RWPE1 (cell line): ENCODE data around the gene OR4D1.
A peak's percentile ranks its signal among the peaks of the same experiment; 100 is the strongest.

Experiments used
- CTCF ChIA-PET: fragments of 350-600 bp; sonication (Branson Sonifier 250); formaldehyde crosslinking; extraction: SDS; loops from one replicate; lab custom pipeline; 2021; lab: Yijun Ruan, JAX
- POLR2A ChIA-PET: fragments of 400-600 bp; formaldehyde crosslinking; extraction: SDS; loops from one replicate; lab custom pipeline; 2020; ENCODE audit warnings: antibody characterized with exemption; ENCODE audit not compliant: low non-redundant PET; lab: Yijun Ruan, JAX
- DNase-seq: peaks from one replicate; pipeline ENCODE4 v3.0.0; 2012; ENCODE audit warnings: low spot score
- H3K27ac ChIP-seq: fragments of 450-650 bp; 2 replicates; pipeline ENCODE4 v1.5.1; 2017
- CTCF ChIP-seq: fragments of 450-650 bp; conservative IDR thresholded peaks from 2 replicates; pipeline ENCODE4 v1.5.1; 2017; ENCODE audit warnings: low read depth, mild to moderate bottlenecking

Gene OR4D1

GRCh38 chr17:58195518-58196123, 47.4 kb downstream of the OR4D1 start:
- ChIA-PET POLR2A (no interaction called here), CTCF (interaction anchor here (0.7 kb wide), 1 partner anchor 144 kb away, joined by 3 read pairs; no protein-coding TSS in a partner anchor)
- TF ChIP-seq CTCF = no peak
- DNase-seq = no peak
- no peak overlapping the region for H3K27ac ChIP-seq

GRCh38 chr17:58196610-58197009, 48.4 kb downstream of the OR4D1 start:
- no peak for TF ChIP-seq CTCF
- DNase-seq = no peak
- no peak overlapping the region for H3K27ac ChIP-seq
- ChIA-PET CTCF (no interaction called here), POLR2A (no interaction called here)

GRCh38 chr17:58200024-58200633, 51.9 kb downstream of the OR4D1 start:
- CTCF ChIA-PET = interaction anchor here (0.7 to 1.3 kb wide), 3 partner anchors 16 to 1039 kb away, joined by 3 to 4 read pairs (median 4); no protein-coding TSS in a partner anchor

GRCh38 chr17:58202859-58203258, 54.7 kb downstream of the OR4D1 start:
- CTCF ChIA-PET = no interaction called here
- POLR2A ChIA-PET = no interaction called here
- no peak for TF ChIP-seq CTCF

More at GRCh38 chr17:58200024-58200633, 51.9 kb downstream of the OR4D1 start:
- POLR2A ChIA-PET = no interaction called here
- no peak; the same call in 1 of the 2 replicates for TF ChIP-seq CTCF
- no peak overlapping the region for H3K27ac ChIP-seq
- peak; percentile 33 for DNase-seq

GRCh38 chr17:58204796-58205195, 56.6 kb downstream of the OR4D1 start:
- no peak for DNase-seq
- CTCF ChIA-PET = interaction anchor here (0.5 to 0.9 kb wide), 2 partner anchors 45 to 83 kb away, joined by 3 read pairs; no protein-coding TSS in a partner anchor
- H3K27ac ChIP-seq = no peak overlapping the region
- POLR2A ChIA-PET = no interaction called here
- TF ChIP-seq CTCF = no peak

More at GRCh38 chr17:58202859-58203258, 54.7 kb downstream of the OR4D1 start:
- no peak for DNase-seq
- no peak overlapping the region for H3K27ac ChIP-seq

GRCh38 chr17:58205936-58206335, 57.8 kb downstream of the OR4D1 start:
- CTCF ChIA-PET = no interaction called here
- no peak for DNase-seq

More at GRCh38 chr17:58205936-58206335, 57.8 kb downstream of the OR4D1 start:
- POLR2A ChIA-PET = no interaction called here
- H3K27ac ChIP-seq = no peak overlapping the region
- TF ChIP-seq CTCF = no peak
